Measurements from ENCODE around the gene GNB1L.

The GNB1L gene

DNA sequence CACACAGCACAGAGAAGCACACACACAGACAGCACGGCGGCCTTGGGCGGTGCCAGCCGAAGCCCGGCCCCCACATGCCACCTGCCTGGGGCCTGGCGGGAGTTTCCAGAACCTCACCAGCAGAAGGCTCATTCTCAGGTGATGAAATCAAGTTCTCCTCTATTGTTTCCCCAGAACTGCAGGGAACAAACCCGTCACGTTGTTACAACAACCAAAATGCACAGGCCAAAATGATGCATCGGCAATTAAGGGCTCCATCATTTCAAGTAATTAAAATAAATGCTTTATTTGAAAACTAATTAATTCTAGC lies 30.8 kb downstream of the GNB1L start:
- H3K4me3 ChIP-seq (ENCODE audit: low read depth in 1 of 2, low read length in 1 of 2), result no peak overlapping the region
- no peaks in the 10 kb centered on the region for H3K36me3 ChIP-seq
- peaks cover 7 to 10% of the 10 kb centered on the region in 2 experiments for H3K4me1 ChIP-seq (ENCODE audit: control insufficient read depth in 1 of 2, insufficient read depth in 1 of 2, low read depth in 1 of 2, low read length in 1 of 2)
- no peak overlapping the region for H3K27ac ChIP-seq
- H3K9me3 ChIP-seq, result no peaks in the 10 kb centered on the region
- TF ChIP-seq, protein P1, sequence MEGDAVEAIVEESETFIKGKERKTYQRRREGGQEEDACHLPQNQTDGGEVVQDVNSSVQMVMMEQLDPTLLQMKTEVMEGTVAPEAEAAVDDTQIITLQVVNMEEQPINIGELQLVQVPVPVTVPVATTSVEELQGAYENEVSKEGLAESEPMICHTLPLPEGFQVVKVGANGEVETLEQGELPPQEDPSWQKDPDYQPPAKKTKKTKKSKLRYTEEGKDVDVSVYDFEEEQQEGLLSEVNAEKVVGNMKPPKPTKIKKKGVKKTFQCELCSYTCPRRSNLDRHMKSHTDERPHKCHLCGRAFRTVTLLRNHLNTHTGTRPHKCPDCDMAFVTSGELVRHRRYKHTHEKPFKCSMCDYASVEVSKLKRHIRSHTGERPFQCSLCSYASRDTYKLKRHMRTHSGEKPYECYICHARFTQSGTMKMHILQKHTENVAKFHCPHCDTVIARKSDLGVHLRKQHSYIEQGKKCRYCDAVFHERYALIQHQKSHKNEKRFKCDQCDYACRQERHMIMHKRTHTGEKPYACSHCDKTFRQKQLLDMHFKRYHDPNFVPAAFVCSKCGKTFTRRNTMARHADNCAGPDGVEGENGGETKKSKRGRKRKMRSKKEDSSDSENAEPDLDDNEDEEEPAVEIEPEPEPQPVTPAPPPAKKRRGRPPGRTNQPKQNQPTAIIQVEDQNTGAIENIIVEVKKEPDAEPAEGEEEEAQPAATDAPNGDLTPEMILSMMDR (IDR thresholded peaks at IDR 0.05), result no peak
- H3K27me3 ChIP-seq, result no peaks in the 10 kb centered on the region

DNA sequence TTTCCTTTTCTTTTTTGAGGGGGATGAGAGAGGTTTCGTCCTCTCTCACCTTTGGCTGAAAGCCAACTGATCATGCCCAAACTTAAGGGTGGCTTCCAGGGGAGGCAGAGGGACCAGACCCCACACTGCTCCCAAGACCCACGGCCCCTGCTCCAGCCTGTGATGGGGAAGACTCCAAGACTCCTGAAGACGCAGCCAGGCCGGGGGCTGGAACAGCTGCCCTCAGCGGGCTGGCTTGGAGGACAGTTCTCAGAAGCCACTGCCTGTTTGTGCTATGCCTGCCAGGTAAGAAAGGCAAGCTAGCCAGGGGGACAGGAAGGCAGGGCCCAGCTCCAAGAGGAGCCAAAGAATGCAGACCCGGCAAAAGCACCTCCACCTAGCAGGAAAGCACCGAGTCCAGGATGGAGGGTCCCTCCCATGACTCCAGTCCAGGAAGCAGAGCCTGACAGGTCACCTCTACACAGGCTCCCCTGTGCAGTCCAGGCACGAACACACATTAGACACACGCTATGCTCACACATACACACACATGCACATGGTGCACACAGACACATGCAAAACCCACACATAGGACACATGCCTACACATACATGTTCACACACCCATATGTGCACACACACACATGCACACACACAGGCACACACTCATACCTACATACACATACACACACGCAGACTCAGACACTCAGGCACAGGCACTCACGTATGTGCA lies 31.3 kb downstream of the GNB1L start:
- no peaks in the 10 kb centered on the region for H3K36me3 ChIP-seq
- H3K4me1 ChIP-seq (ENCODE audit: control insufficient read depth in 1 of 2, insufficient read depth in 1 of 2, low read depth in 1 of 2, low read length in 1 of 2), result peaks cover 7 to 10% of the 10 kb centered on the region in 2 experiments
- H3K27me3 ChIP-seq, result no peaks in the 10 kb centered on the region
- TF ChIP-seq, protein P1 (IDR thresholded peaks at IDR 0.05), result no peak
- H3K4me3 ChIP-seq (ENCODE audit: low read depth in 1 of 2, low read length in 1 of 2), result no peak overlapping the region
- H3K27ac ChIP-seq, result no peak overlapping the region
- H3K9me3 ChIP-seq, result no peaks in the 10 kb centered on the region

DNA sequence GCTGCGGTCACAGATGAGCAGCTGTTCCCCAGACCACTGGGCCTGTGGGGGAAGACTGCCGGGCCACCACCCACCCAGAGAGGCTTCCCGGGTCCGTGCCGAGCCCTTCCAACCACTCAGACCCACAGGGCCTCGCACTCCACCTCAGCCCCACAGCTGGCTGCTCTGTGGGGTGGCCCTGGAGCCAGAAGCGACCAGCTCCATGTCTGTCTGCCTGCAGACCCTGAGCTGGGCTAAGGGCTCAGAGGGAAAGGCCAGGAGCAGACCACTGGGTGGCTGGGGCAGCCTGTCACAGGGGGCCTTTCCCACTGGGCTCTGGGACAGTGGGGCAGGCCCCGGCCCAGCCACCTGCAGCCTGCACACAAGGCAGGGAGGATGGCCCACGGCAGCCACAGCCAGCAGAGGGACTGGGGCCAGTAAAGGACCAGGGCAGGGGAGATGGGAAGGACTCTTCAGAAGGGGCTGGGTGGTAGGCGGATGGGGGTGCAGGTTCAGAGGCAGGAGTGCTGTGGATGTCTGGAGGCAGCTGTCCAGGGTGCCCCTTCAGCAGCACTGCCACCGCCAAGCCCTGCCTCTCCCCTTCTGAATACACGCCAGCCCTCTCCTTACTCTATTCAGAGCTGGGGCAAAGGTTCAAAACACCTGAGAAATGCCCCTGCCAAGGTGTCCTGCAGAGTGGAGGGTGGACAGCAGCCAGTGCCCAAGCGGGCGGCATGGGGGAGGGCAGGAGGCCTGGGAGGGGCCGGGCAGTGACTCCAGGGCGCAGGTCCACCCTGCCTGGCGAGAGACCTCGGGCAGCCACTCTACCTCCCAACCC lies 32.2 kb downstream of the GNB1L start:
- H3K4me3 ChIP-seq (ENCODE audit: low read depth in 1 of 2, low read length in 1 of 2), result no peak overlapping the region
- H3K27ac ChIP-seq, result no peak overlapping the region
- no peaks in the 10 kb centered on the region for H3K27me3 ChIP-seq
- TF ChIP-seq, protein P1 (IDR thresholded peaks at IDR 0.05), result no peak
- H3K9me3 ChIP-seq, result no peaks in the 10 kb centered on the region
- H3K36me3 ChIP-seq, result no peaks in the 10 kb centered on the region
- H3K4me1 ChIP-seq (ENCODE audit: control insufficient read depth in 1 of 2, insufficient read depth in 1 of 2, low read depth in 1 of 2, low read length in 1 of 2), result peaks cover 7 to 10% of the 10 kb centered on the region in 2 experiments

DNA sequence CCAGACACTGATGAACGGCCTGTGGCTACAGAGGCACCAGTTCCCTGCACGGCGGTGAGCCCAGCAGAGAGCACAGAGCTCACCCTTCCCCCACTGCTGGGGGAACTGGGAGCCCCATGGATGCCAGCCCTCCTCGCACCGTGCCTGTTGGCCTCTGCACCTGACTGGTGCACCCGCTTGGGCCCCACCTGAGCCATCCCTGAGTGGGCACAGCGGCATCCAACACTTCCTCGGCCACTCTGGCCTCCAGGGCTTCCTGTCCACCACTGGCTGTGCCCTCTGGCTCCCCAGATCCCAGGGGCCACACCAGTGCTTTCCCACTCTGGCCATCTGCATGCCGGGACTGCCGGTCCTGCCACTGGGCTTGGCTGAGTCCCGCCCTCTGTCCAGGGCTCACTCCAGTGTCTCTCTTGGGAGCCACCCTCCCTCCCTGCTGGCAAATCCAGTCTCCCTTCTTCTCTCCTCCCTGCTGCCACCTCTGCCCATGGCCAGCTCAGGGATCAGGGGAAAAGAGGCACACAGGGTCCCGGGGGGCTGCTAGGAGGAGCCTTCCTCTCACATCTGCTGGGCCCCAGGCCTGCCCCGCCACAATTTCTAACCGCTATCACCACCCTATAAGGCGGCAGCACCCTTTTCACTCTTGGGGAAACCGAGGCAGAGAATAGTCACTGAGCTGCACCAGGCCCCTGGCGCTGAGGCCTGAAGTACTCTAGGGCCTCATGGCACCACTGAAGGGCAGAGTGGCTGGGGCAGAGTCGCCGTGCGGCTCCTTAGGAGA lies 33.0 kb downstream of the GNB1L start:
- H3K27ac ChIP-seq, result no peak overlapping the region
- TF ChIP-seq, protein P1 (IDR thresholded peaks at IDR 0.05), result no peak
- H3K27me3 ChIP-seq, result no peaks in the 10 kb centered on the region
- H3K4me1 ChIP-seq (ENCODE audit: control insufficient read depth in 1 of 2, insufficient read depth in 1 of 2, low read depth in 1 of 2, low read length in 1 of 2), result peaks cover 7 to 10% of the 10 kb centered on the region in 2 experiments
- H3K4me3 ChIP-seq (ENCODE audit: low read depth in 1 of 2, low read length in 1 of 2), result no peak overlapping the region
- H3K9me3 ChIP-seq, result no peaks in the 10 kb centered on the region
- no peaks in the 10 kb centered on the region for H3K36me3 ChIP-seq

DNA sequence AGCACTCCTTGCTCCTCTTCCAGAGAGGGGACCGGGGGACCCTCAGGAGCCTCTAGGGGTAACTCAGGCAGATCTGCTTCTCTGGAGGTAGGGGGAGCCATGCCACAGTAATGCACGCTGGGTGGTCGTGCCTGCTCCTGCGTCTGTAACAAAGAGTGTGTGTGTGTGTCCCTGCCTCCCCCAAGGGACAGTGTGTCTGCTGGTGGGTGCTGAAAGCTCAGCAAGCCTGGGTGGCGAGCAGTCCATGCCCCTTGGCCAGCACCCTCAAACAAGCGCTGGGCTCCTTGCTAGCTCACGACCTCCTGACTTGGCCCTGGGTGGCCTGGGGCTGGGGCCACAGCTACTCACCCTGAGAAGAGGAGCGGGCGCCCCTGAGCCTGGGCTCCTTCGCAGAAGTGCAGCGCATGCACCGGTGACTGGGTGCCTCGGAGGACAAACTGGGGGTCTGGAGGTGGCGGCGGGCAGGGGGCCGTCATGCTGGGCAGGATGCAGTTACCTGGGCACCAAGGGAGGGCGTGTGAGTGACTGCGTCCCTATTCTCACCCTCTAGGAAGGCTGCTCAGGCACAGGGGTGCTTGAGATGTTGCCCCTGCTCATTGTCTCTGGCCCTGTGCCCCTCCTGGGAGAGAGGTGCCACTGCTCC lies 33.7 kb downstream of the GNB1L start:
- no peaks in the 10 kb centered on the region for H3K9me3 ChIP-seq
- H3K27ac ChIP-seq, result no peak overlapping the region
- H3K4me3 ChIP-seq (ENCODE audit: low read depth in 1 of 2, low read length in 1 of 2), result no peak overlapping the region
- H3K4me1 ChIP-seq (ENCODE audit: control insufficient read depth in 1 of 2, insufficient read depth in 1 of 2, low read depth in 1 of 2, low read length in 1 of 2), result peaks cover 7 to 10% of the 10 kb centered on the region in 2 experiments
- no peaks in the 10 kb centered on the region for H3K27me3 ChIP-seq
- TF ChIP-seq, protein P1 (IDR thresholded peaks at IDR 0.05), result no peak
- H3K36me3 ChIP-seq, result no peaks in the 10 kb centered on the region
